Measurements from ENCODE around the gene SEC22A. TPM values are rescaled to one million over a fixed set of nuclear protein-coding genes. Genes with fewer than 3 reads are reported as not detected.

Gene SEC22A
- total and polyA plus RNA-seq, 2 of the 13 experiments (the other 11 are each of a cell fraction or from before 2014, with no cell fraction given) = 14.1 to 17.3 TPM

GRCh38 chr3:123291404-123291803 is 89.7 kb downstream of the SEC22A start:
- ChIA-PET POLR2A (no interaction called here), CTCF (ENCODE audit: low intra/inter-chr PET ratio, low total read pairs) (no interaction called here)
- Histone ChIP-seq H2AFZ (ENCODE audit: low read length) (no peak overlapping the region), H3K4me3 (replicated peaks in 1 of 3; ENCODE audit: insufficient read depth in 1 of 3, low read depth in 2 of 3, low read length in 3 of 3) (no peak overlapping the region), H3K27ac (ENCODE audit: extremely low read length, insufficient read depth, low read length) (no peak overlapping the region), H3K27me3 (ENCODE audit: control insufficient read depth in 1 of 2, insufficient read depth in 2 of 2, low read length in 2 of 2) (peaks cover 3 to 29% of the 10 kb centered on the region in 2 experiments; a peak in 3 of 5 replicates), H3K4me1 (ENCODE audit: insufficient read depth, low read length) (no peaks in the 10 kb centered on the region), H3K4me2 (ENCODE audit: low read depth, low read length) (no peak overlapping the region), H3K79me2 (ENCODE audit: insufficient read depth, low read length) (no peaks in the 10 kb centered on the region), H3K36me3 (replicated peaks in 1 of 2; ENCODE audit: control insufficient read depth in 1 of 2, insufficient read depth in 2 of 2, low read length in 2 of 2) (no peaks in the 10 kb centered on the region), H3K9me3 (ENCODE audit: low read length) (no peaks in the 10 kb centered on the region), H3K9ac (ENCODE audit: insufficient read depth, low read depth, low read length) (no peak overlapping the region), H4K20me1 (ENCODE audit: insufficient read depth, low read length) (peaks cover 4% of the 10 kb centered on the region; the same call in 1 of the 2 replicates)
- no peak for DNase-seq (ENCODE audit: low spot score)
- TF ChIP-seq ZNF737 (CRISPR knock-in tag; IDR thresholded peaks at IDR 0.05; ENCODE audit: borderline replicate concordance) (no peak), ZNF569 (CRISPR knock-in tag; IDR thresholded peaks at IDR 0.05; ENCODE audit: borderline replicate concordance) (no peak), GLI4 (CRISPR knock-in tag; IDR thresholded peaks at IDR 0.05; ENCODE audit: borderline replicate concordance) (no peak), CREBL2 (CRISPR knock-in tag; IDR thresholded peaks at IDR 0.05; ENCODE audit: borderline replicate concordance) (no peak), ZNF724P (CRISPR knock-in tag; IDR thresholded peaks at IDR 0.05; ENCODE audit: borderline replicate concordance) (no peak)
- TF ChIP-seq, protein P1, sequence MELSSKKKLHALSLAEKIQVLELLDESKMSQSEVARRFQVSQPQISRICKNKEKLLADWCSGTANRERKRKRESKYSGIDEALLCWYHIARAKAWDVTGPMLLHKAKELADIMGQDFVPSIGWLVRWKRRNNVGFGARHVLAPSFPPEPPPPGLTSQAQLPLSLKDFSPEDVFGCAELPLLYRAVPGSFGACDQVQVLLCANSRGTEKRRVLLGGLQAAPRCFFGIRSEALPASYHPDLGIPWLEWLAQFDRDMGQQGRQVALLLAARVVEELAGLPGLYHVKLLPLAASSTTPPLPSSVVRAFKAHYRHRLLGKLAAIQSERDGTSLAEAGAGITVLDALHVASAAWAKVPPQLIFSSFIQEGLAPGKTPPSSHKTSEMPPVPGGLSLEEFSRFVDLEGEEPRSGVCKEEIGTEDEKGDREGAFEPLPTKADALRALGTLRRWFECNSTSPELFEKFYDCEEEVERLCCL (CRISPR knock-in tag; IDR thresholded peaks at IDR 0.05; ENCODE audit: borderline replicate concordance) = no peak
- ATAC-seq = no peak
- 16% methylated on average over 5 of the region's 7 CpGs for WGBS (ENCODE audit: low lambda C conversion rate)
- in situ Hi-C loops (cut with HindIII; ENCODE audit: extremely low pct_ligation_motif_present, low pct_unique_long_range_greater_than_20kb) (no loop called here), intact Hi-C loops (cut with micrococcal nuclease; ENCODE audit: unreplicated experiment) (no loop called here)
- no peak for FAIRE-seq
- BruUV-seq (replicated peaks) = no TSS peak
